Astrocyte (in vitro differentiated cells and primary cell): ENCODE measurements around the gene PRKCE. TPM values are rescaled to one million over a fixed set of nuclear protein-coding genes. Genes with fewer than 3 reads are reported as not detected.

ENCODE experiments used
- DNase-seq: peaks from one replicate; pipeline ENCODE4 v3.0.0-alpha.2; 2010; ENCODE audit warnings: low read depth
- FAIRE-seq: peaks from 2 replicates; lab custom pipeline; 2011; peaks lifted over from hg19 to GRCh38; lab: Jason Lieb, UNC
- H2AFZ ChIP-seq: 2 replicates; pipeline ENCODE4 v1.6.0; 2012; ENCODE audit warnings: low read depth, low read length, inconsistent platforms
- H3K27ac ChIP-seq: 2 replicates; pipeline ENCODE4 v1.5.1; 2011; ENCODE audit warnings: low read depth, low read length, inconsistent platforms
- H3K27me3 ChIP-seq: 2 replicates; pipeline ENCODE4 v1.6.0; 2011; ENCODE audit warnings: low read length, inconsistent platforms; ENCODE audit not compliant: insufficient read depth
- H3K36me3 ChIP-seq: 2 replicates; pipeline ENCODE4 v1.5.1; 2011; ENCODE audit warnings: low read length, inconsistent platforms; ENCODE audit not compliant: insufficient read depth
- H3K4me1 ChIP-seq: 2 replicates; pipeline ENCODE4 v1.5.1; 2011; ENCODE audit warnings: low read length, inconsistent platforms; ENCODE audit not compliant: insufficient read depth
- H3K4me2 ChIP-seq: 2 replicates; pipeline ENCODE4 v1.6.0; 2012; ENCODE audit warnings: low read length, inconsistent platforms
- H3K4me3 ChIP-seq: 2 replicates; pipeline ENCODE4 v1.5.1; 2011; ENCODE audit warnings: low read depth, mild to moderate bottlenecking, low read length, inconsistent platforms; ENCODE audit not compliant: insufficient read depth
- H3K79me2 ChIP-seq: 2 replicates; pipeline ENCODE4 v1.6.0; 2012; ENCODE audit warnings: mild to moderate bottlenecking, low read length, inconsistent platforms; ENCODE audit not compliant: insufficient read depth
- H3K9ac ChIP-seq: 2 replicates; pipeline ENCODE4 v1.6.0; 2012; ENCODE audit warnings: mild to moderate bottlenecking, low read length, inconsistent platforms
- H3K9me3 ChIP-seq: 2 replicates; pipeline ENCODE4 v1.5.1; 2012; ENCODE audit warnings: low read depth, mild to moderate bottlenecking, low read length, inconsistent platforms; ENCODE audit not compliant: insufficient read depth
- H4K20me1 ChIP-seq: 2 replicates; pipeline ENCODE4 v1.6.0; 2012; ENCODE audit warnings: low read length, inconsistent platforms; ENCODE audit not compliant: insufficient read depth
- H3K27ac Mint-ChIP-seq: one replicate; pipeline ENCODE4 v1.8.0; 2021; ENCODE audit warnings: mild to moderate bottlenecking, mixed read lengths; ENCODE audit not compliant: unreplicated experiment
- H3K27me3 Mint-ChIP-seq: one replicate; pipeline ENCODE4 v1.8.0; 2021; ENCODE audit warnings: low read depth, mixed read lengths; ENCODE audit not compliant: unreplicated experiment
- H3K36me3 Mint-ChIP-seq: one replicate; pipeline ENCODE4 v1.8.0; 2021; ENCODE audit warnings: low read depth, mixed read lengths; ENCODE audit not compliant: unreplicated experiment
- H3K4me1 Mint-ChIP-seq: one replicate; pipeline ENCODE4 v1.8.0; 2021; ENCODE audit warnings: low read depth, mixed read lengths; ENCODE audit not compliant: unreplicated experiment
- H3K4me3 Mint-ChIP-seq: one replicate; pipeline ENCODE4 v1.8.0; 2021; ENCODE audit warnings: mild to moderate bottlenecking, moderate library complexity, mixed read lengths; ENCODE audit not compliant: unreplicated experiment
- H3K9me3 Mint-ChIP-seq: one replicate; pipeline ENCODE4 v1.8.0; 2021; ENCODE audit warnings: mild to moderate bottlenecking, mixed read lengths; ENCODE audit not compliant: unreplicated experiment
- EZH2 ChIP-seq: IDR thresholded peaks from 2 replicates; pipeline ENCODE4 v1.6.1; 2012; ENCODE audit warnings: mild to moderate bottlenecking, low read length, inconsistent platforms; ENCODE audit not compliant: insufficient read depth
- total RNA-seq: library from RNA; stranded (reverse); gene quantifications from 2 replicates; pipeline ENCODE4 v1.2.1, GENCODE V29; 2021
- TF ChIP-seq, protein P1 (sequence below): IDR thresholded peaks from 2 replicates; pipeline ENCODE4 v1.5.1; 2011; ENCODE audit warnings: low read depth, mild to moderate bottlenecking, inconsistent platforms, low read length, moderate library complexity; ENCODE audit not compliant: insufficient read depth

PRKCE gene
- total RNA-seq, 1 donor from 2014 or later = 12.8 TPM

DNA sequence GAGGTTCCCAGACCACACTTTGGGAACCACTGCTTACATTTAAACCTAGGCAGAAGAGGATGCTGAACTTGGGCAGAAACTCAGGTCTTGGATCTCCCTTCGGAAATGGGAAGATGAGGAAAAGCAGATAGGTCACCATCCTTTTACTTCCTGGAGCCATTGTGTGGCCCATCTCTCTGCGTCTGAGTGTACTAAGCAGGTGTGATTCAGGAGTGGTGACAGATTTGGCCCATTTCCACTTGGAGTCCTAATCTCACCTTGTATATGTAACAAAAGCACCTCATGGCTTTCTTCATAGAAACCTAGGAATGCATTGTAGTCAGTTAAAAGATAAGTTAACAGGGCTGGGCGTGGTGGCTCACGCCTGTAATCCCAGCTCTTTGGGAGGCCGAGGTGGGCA, 71.0 kb downstream of the PRKCE start:
- Histone ChIP-seq H3K79me2 (no peaks in the 10 kb centered on the region), H2AFZ (no peak overlapping the region), H3K9me3 (no peaks in the 10 kb centered on the region), H3K27me3 (no peaks in the 10 kb centered on the region), H3K4me3 (no peak overlapping the region), H3K4me1 (peaks cover 3% of the 10 kb centered on the region), H3K9ac (no peak overlapping the region), H3K27ac (no peak overlapping the region), H3K4me2 (no peak overlapping the region), H4K20me1 (peaks cover 7% of the 10 kb centered on the region), H3K36me3 (no peaks in the 10 kb centered on the region)
- Mint-ChIP-seq H3K27ac (no peak overlapping the region), H3K27me3 (peaks cover 5% of the 10 kb centered on the region), H3K4me1 (peaks cover 3% of the 10 kb centered on the region), H3K9me3 (no peaks in the 10 kb centered on the region), H3K36me3 (peaks cover 5% of the 10 kb centered on the region), H3K4me3 (no peak overlapping the region)
- FAIRE-seq (no peak), DNase-seq (no peak)
- TF ChIP-seq EZH2 = no peak
- TF ChIP-seq, protein P1, sequence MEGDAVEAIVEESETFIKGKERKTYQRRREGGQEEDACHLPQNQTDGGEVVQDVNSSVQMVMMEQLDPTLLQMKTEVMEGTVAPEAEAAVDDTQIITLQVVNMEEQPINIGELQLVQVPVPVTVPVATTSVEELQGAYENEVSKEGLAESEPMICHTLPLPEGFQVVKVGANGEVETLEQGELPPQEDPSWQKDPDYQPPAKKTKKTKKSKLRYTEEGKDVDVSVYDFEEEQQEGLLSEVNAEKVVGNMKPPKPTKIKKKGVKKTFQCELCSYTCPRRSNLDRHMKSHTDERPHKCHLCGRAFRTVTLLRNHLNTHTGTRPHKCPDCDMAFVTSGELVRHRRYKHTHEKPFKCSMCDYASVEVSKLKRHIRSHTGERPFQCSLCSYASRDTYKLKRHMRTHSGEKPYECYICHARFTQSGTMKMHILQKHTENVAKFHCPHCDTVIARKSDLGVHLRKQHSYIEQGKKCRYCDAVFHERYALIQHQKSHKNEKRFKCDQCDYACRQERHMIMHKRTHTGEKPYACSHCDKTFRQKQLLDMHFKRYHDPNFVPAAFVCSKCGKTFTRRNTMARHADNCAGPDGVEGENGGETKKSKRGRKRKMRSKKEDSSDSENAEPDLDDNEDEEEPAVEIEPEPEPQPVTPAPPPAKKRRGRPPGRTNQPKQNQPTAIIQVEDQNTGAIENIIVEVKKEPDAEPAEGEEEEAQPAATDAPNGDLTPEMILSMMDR = no peak

DNA sequence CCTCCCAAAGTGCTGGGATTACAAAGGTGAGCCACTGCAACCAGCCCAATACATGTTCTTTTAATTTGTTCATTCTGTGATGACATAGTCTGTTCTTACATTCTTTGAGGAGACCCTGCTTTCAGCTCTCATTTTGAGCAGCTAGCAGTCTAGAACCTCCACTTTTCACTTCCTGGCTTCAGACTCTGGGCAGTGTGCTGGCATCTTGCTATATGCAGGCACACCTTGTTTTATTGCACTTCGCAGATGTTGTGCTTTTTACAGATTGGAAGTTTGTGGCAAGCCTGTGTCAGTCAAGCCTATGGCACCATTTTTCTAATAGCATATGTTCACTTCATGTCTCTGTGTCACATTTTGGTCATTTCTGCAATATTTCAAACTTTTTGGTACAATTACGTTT, 72.4 kb downstream of the PRKCE start:
- Histone ChIP-seq H3K4me2 (no peak overlapping the region), H3K4me1 (peaks cover 3% of the 10 kb centered on the region), H3K27ac (no peak overlapping the region), H3K9me3 (no peaks in the 10 kb centered on the region), H2AFZ (no peak overlapping the region), H3K4me3 (no peak overlapping the region), H3K27me3 (no peaks in the 10 kb centered on the region), H3K9ac (no peak overlapping the region), H4K20me1 (peaks cover 7% of the 10 kb centered on the region), H3K36me3 (no peaks in the 10 kb centered on the region), H3K79me2 (no peaks in the 10 kb centered on the region)
- Mint-ChIP-seq H3K36me3 (peaks cover 5% of the 10 kb centered on the region), H3K27ac (no peak overlapping the region), H3K9me3 (no peaks in the 10 kb centered on the region), H3K4me1 (peaks cover 3% of the 10 kb centered on the region), H3K27me3 (peaks cover 7% of the 10 kb centered on the region), H3K4me3 (no peak overlapping the region)
- FAIRE-seq = no peak
- DNase-seq = no peak
- no peak for TF ChIP-seq EZH2
- TF ChIP-seq, protein P1 = no peak

DNA sequence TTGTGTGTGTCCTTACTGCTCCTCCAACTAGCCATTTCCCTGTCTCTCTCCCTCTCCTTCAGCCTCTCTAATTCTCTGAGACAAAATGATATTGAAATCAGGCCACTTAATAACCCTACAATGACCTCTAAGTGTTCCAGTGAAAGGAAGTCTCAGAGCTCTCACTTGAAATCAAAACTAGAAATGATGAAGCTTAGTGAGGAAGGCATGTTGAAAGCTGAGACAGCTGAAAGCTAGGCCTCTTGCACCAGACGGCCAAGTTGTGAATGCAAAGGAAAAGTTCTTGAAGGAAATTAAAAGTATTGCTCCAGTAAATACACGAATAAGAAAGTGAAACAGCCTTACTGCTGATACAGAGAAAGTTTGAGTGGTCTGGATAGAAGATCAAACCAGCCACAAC, 72.9 kb downstream of the PRKCE start:
- Mint-ChIP-seq H3K9me3 (no peaks in the 10 kb centered on the region), H3K27me3 (peaks cover 7% of the 10 kb centered on the region), H3K4me3 (no peak overlapping the region), H3K36me3 (peaks cover 5% of the 10 kb centered on the region), H3K27ac (no peak overlapping the region), H3K4me1 (peaks cover 3% of the 10 kb centered on the region)
- Histone ChIP-seq H4K20me1 (peaks cover 8% of the 10 kb centered on the region), H3K27ac (no peak overlapping the region), H3K36me3 (no peaks in the 10 kb centered on the region), H3K9me3 (no peaks in the 10 kb centered on the region), H3K4me1 (peaks cover 3% of the 10 kb centered on the region), H3K4me3 (no peak overlapping the region), H3K9ac (no peak overlapping the region), H2AFZ (no peak overlapping the region), H3K79me2 (no peaks in the 10 kb centered on the region), H3K27me3 (no peaks in the 10 kb centered on the region), H3K4me2 (no peak overlapping the region)
- DNase-seq (no peak), FAIRE-seq (no peak)
- TF ChIP-seq EZH2 = no peak
- TF ChIP-seq, protein P1 = no peak
